Parathyroid adenoma (tissue), 2 donors: ENCODE data around the gene RAB8A.
"Not testable (repeated sequence)": the region's sequence is repeated elsewhere in the genome, so short reads cannot be mapped to it uniquely, and the experiment has no call there.

Source experiments
- H2AFZ ChIP-seq: fragments of 300-600 bp; sonication (generic); one replicate; pipeline ENCODE4 v1.7.0; 2017; ENCODE audit warnings: antibody characterized with exemption, mild to moderate bottlenecking
- H3K27ac ChIP-seq: fragments of 300-600 bp; sonication (generic); one replicate; pipeline ENCODE4 v1.7.0; 2017
- H3K27me3 ChIP-seq: fragments of 300-600 bp; sonication (generic); one replicate; pipeline ENCODE4 v1.7.0; 2017; ENCODE audit warnings: low read length; ENCODE audit not compliant: control insufficient read depth, insufficient read depth
- H3K36me3 ChIP-seq: fragments of 300-600 bp; sonication (generic); one replicate; pipeline ENCODE4 v1.7.0; 2017; ENCODE audit warnings: low read length; ENCODE audit not compliant: control insufficient read depth, insufficient read depth
- H3K4me1 ChIP-seq: fragments of 300-600 bp; sonication (generic); one replicate; pipeline ENCODE4 v1.7.0; 2017; ENCODE audit warnings: control low read depth
- H3K4me2 ChIP-seq: fragments of 300-600 bp; sonication (generic); one replicate; pipeline ENCODE4 v1.7.0; 2017; ENCODE audit warnings: low read length
- H3K4me3 ChIP-seq: fragments of 300-600 bp; sonication (generic); one replicate; pipeline ENCODE4 v1.7.0; 2017; ENCODE audit warnings: low read depth, low read length
- H3K79me2 ChIP-seq: fragments of 300-600 bp; sonication (generic); one replicate; pipeline ENCODE4 v1.7.0; 2017; ENCODE audit warnings: control low read depth
- H3K9ac ChIP-seq: fragments of 300-600 bp; sonication (generic); one replicate; pipeline ENCODE4 v1.7.0; 2017; ENCODE audit warnings: mild to moderate bottlenecking
- H3K9me3 ChIP-seq: fragments of 300-600 bp; sonication (generic); one replicate; pipeline ENCODE4 v1.7.0; 2017; ENCODE audit warnings: low read length; ENCODE audit not compliant: control insufficient read depth
- TF ChIP-seq, protein P1 (sequence below): fragments of 300-600 bp; sonication (generic); IDR thresholded peaks from one replicate; pipeline ENCODE4 v1.7.0; 2017; ENCODE audit warnings: antibody characterized with exemption, mild to moderate bottlenecking
- donor health status: primary hyperparathyroidism.

The RAB8A gene

GRCh38 chr19:16119075-16119857 is 7.6 kb downstream of the RAB8A start:
- not testable (repeated sequence) for H2AFZ ChIP-seq, H3K36me3 ChIP-seq, H3K27ac ChIP-seq, H3K9ac ChIP-seq, H3K4me3 ChIP-seq, H3K79me2 ChIP-seq, H3K4me2 ChIP-seq, H3K27me3 ChIP-seq, H3K9me3 ChIP-seq, H3K4me1 ChIP-seq

- TF ChIP-seq, protein P1, sequence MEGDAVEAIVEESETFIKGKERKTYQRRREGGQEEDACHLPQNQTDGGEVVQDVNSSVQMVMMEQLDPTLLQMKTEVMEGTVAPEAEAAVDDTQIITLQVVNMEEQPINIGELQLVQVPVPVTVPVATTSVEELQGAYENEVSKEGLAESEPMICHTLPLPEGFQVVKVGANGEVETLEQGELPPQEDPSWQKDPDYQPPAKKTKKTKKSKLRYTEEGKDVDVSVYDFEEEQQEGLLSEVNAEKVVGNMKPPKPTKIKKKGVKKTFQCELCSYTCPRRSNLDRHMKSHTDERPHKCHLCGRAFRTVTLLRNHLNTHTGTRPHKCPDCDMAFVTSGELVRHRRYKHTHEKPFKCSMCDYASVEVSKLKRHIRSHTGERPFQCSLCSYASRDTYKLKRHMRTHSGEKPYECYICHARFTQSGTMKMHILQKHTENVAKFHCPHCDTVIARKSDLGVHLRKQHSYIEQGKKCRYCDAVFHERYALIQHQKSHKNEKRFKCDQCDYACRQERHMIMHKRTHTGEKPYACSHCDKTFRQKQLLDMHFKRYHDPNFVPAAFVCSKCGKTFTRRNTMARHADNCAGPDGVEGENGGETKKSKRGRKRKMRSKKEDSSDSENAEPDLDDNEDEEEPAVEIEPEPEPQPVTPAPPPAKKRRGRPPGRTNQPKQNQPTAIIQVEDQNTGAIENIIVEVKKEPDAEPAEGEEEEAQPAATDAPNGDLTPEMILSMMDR, result no peak
- Histone ChIP-seq H3K9ac (no peak overlapping the region), H3K36me3 (no peaks in the 10 kb centered on the region), H3K9me3 (no peaks in the 10 kb centered on the region), H3K27ac (no peak overlapping the region), H3K79me2 (peaks cover 2% of the 10 kb centered on the region), H2AFZ (no peak overlapping the region), H3K4me1 (no peaks in the 10 kb centered on the region), H3K4me3 (no peak overlapping the region), H3K27me3 (no peaks in the 10 kb centered on the region), H3K4me2 (no peak overlapping the region)
Observed at GRCh38 chr19:16121141-16121540, 9.5 kb downstream of the RAB8A start.

GRCh38 chr19:16121967-16122366 is 10.3 kb downstream of the RAB8A start:
- no peak overlapping the region for H3K4me3 ChIP-seq

DNA sequence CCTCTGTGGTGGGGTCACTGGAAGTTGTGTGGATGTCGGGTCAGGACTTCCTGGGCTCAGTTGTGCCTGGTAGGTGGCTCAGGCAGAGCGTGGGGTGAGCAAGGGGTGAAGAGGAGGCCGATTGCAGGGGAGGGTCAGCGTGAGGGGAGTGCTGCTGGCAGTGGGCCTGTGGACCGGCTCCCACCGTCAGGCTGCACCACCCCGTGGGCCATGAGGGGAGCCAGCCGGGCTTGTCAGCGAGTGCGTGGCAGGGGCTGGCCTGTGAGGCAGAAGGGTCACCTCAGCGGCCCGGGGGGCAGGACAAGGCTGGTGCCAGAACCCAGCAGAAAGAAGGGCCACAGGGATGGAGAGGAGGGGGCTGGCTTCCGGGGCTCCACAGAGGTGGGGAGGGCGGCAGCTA is 13.3 kb downstream of the RAB8A start:
- H3K4me1 ChIP-seq, result no peaks in the 10 kb centered on the region

More at GRCh38 chr19:16121967-16122366, 10.3 kb downstream of the RAB8A start:
- Histone ChIP-seq H3K79me2 (peaks cover 2% of the 10 kb centered on the region), H3K27me3 (no peaks in the 10 kb centered on the region), H3K27ac (no peak overlapping the region), H3K9ac (no peak overlapping the region), H3K4me1 (no peaks in the 10 kb centered on the region), H3K4me2 (no peak overlapping the region), H3K9me3 (no peaks in the 10 kb centered on the region), H3K36me3 (no peaks in the 10 kb centered on the region), H2AFZ (no peak overlapping the region)
- TF ChIP-seq, protein P1, result no peak

GRCh38 chr19:16125737-16126495 is 14.2 kb downstream of the RAB8A start:
- TF ChIP-seq, protein P1, result no peak
- Histone ChIP-seq H3K4me2 (no peak overlapping the region), H3K27ac (no peak overlapping the region), H2AFZ (no peak overlapping the region), H3K9me3 (no peaks in the 10 kb centered on the region), H3K36me3 (no peaks in the 10 kb centered on the region), H3K27me3 (no peaks in the 10 kb centered on the region), H3K4me1 (no peaks in the 10 kb centered on the region), H3K79me2 (peaks cover 2% of the 10 kb centered on the region), H3K4me3 (no peak overlapping the region), H3K9ac (no peak overlapping the region)

More for the DNA sequence above, 13.3 kb downstream of the RAB8A start:
- Histone ChIP-seq H3K9ac (no peak overlapping the region), H3K79me2 (peaks cover 2% of the 10 kb centered on the region), H3K27me3 (no peaks in the 10 kb centered on the region), H3K4me3 (no peak overlapping the region), H3K9me3 (no peaks in the 10 kb centered on the region), H3K36me3 (no peaks in the 10 kb centered on the region), H3K27ac (no peak overlapping the region), H3K4me2 (no peak overlapping the region), H2AFZ (no peak overlapping the region)
- TF ChIP-seq, protein P1, result no peak
